IPS DF 4.7 (cell line): ENCODE data around the gene IL17RA.
"Not testable (repeated sequence)": the region's sequence is repeated elsewhere in the genome, so short reads cannot be mapped to it uniquely, and the experiment has no call there.

Source experiments
- DNase-seq: peaks from one replicate; pipeline ENCODE4 v3.0.0-alpha.2; 2013; ENCODE audit warnings: low spot score; ENCODE audit errors: extremely low read depth

Gene IL17RA

DNA sequence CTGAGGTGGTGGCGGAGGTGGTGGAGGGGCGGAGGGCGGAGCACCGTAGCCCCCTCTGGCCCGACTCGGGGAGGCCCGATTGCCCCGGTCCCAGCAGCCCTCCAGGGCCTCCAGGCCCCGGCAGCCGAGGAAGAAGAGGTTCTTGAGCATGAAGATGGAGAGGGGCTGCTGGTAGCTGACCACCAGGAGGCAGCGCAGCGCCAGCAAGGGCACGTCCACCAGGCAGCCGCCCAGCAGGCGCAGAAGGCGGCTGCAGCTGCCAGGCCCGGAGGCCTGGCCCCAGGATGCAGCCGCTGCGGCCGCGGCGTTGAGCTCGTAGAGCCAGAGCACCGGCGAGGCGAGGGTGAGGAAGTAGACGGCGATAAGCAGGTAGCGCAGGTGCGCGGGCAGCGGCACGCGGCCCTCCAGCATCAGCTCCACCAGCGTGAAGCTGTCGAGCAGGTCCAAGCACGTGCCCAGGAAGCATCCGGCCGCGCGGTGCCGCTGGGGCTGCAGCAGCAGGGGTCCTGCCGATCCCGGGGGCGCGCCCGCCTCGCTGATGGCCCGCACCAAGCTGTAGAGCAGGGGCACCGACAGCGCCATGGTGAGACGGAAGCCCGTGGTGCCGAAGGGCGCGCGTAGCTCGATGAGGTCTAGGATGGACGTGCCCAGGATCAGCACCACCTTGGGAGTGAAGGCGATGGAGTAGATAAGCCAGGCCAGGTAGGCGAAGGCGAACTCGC, 34.8 kb downstream of the IL17RA start:
- no peak for DNase-seq

DNA sequence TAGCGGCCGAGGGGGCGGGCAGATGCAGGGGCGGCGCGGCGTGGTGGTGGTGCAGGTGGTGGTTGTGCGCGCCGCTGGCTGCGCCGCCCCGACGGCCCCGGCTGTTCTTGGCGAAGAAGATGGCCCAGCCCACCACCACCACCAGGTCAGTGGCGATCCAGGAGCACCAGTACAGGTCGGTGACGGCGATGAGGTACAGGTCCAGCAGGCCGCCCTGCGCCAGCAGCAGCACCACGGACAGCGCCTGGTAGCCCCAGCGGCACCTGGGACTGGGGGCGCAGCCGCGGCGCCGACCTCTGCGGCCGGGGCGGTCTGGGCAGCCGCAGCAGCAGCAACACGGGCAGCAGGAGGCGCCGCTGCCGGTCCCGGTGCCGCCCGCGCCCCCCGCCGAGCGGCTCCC, 35.5 kb downstream of the IL17RA start:
- no peak for DNase-seq

DNA sequence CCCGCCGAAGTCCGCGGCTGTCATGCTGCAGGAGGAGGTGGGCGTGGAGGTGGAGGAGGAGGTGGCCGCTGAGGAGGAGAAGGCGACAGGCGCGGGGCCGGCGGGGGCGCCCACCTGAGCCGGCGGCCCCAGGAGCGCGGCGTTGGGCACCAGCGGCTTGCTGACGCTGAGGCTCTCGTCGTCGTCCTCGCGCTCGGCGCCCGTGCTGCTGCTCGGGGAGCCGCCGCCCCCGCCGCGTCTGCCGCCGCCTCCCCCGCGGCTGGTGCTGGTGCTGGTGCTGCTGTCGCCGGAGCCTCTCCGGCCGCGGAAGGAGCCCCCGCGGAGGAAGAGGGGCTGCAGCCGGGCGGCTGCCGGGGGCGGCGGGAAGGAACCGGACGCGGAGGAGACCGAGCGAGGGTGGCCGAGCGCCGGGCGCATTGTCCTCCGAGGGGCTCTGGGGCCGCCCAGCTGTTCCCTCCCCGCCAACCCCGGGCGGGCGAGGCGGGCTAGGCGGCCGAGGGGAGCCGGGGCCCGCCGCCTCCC, 36.0 kb downstream of the IL17RA start:
- DNase-seq = no peak

DNA sequence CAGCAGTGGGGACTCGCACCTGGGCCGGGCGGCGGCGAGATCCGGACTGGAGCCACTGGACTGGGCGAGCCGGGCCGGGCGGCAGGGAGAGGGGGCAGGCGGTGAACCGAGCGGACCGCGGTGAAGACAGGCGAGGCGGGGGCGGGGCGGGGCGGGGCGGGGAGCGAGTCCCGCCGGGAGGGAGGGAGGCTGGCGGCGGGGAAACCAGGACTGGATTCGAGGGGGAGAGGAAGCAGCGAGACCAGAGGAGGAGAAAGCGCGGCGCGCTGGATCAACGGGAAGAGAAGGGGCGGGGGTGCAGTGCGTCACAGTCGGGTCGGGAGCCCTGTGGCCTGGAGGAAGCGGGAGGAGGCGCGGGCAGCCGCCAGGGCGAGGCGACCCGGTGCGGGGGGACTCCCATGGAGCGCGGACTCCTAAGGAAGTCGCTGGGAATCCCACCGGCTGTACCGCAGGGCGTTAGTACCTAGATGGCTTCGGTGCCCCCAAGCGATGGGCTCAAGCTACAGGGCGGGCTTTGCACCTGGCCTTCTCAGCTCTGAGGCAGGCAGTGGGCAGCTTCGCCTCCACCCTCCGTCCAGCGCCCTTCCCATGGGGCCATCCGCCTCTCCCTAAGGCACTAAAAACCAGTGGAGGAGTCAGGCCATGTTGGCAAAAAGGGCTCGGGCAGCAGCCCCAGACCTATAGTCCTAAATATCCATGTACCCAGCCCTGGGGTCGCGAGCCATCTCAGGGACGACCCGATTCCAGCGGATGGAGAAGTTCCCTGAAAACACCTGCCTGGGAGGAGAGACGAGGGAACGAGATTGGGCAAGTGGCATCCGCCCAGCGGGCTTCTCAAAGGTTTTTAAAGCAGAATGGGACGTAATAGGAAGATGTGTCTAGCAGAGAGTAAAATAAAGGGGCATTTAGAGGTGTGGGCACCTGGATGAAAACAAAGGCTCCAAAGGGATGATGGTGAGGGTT, 36.7 kb downstream of the IL17RA start, which contains the start of gene TMEM121B:
TSS of gene TMEM121B (minus strand) at position 128 of the 963 bp plus-strand sequence. CDS start 233 bp downstream, outside the sequence.
- peak; percentile 82 for DNase-seq

DNA sequence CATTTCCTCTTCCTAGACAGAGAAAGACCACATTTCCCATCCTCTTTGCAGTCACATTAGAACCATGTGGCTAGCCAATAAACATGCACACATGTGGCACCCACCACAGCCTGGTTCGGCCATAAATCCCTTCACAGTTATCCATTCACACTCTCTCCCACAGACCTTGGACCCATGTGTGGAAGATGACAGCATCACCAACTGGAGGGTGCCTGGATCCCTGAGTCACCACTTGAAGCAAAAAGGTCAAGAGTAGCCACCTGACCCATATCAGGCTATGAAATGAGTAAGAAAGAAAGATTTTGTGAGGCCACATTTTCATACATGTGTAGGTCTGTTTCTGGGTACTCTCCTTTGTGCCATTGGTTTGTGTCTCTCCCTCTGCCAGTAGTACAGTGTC, 45.4 kb downstream of the IL17RA start:
- no peak for DNase-seq

DNA sequence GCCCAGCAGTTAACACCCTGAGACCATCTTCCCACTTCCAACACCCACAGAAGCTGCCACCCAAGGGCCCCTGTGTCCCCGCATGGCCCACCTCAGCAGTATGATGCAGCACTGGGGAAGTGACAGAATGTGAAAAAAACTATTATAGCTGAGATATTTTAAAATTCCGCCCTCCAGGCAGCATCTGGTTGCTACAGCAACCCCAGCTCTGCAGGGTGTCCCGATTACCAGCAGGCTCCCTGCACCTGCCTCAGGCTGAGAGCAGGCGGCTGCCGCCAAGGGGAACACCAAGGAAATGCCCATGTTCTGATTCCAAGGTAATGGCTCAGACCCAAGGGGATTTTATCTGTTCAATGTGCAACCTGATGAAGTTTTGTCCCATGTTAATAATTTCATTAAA, 46.9 kb downstream of the IL17RA start:
- DNase-seq = no peak

DNA sequence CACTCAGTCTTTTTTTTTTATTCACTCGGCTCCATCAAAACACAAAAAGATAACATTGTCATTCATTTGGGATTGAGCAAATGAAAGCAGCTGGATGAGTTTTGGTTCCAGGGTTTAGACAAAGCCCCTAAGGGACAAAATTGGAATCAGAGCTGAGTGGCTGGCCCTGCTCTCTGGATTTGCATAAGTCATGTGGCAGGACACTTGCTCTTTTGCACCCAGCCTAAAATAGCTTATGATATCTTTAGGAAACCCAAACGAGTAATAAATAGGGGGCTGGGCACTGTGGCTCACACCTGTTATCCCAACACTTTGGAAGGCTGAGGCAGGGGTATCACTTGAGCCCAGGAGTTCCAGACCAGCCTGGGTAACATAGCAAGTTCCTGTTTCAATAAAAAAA, 47.3 kb downstream of the IL17RA start:
- no peak for DNase-seq

DNA sequence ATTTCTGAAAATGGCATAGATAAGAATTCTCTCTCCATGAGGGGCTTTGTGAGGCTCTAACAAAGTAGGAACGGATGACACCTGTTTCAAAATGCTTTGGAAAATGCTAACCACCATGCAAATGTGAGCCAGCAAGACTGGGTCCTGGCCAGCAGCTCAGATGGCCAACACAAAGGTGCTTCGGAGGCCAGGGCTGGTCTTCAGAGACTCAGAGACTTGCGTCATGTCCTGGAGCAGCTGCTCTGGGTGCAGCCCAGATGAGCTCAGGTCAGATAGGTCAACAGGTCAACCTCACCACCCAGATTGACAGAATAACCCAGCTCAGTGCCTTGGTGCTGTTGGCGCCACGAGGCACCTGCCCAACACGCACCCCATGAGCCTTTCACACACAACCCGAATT, 48.3 kb downstream of the IL17RA start:
- no peak for DNase-seq

DNA sequence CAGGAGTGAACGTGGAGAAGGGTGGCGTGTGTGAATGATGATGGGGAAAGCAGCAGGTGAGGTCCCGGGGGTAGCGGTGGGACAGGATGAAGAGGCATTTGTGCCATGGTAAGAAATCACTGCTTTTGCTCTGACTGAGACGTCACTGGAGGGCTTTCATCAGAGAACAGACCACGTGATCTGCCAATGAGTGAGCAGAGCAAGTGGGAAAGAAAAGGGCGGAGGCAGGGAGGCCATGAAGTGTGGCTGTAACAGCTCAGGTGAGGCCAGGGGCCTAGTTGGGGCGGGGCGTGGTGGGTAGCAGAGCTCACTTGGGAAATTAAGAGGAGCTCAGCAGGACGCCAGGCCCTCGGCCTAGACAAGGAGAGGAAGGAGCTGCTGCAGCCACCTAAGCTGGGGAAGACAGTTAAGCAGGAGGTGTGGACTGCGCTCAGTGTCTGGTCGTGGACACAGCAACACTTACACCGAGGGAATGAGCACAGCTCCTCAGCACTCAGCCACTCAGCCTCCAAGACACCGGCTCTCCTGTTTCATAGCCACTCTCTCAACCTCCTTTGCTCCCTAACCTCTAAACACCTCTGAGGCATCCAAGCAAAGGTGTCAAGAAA, 50.5 kb downstream of the IL17RA start:
- DNase-seq = no peak

DNA sequence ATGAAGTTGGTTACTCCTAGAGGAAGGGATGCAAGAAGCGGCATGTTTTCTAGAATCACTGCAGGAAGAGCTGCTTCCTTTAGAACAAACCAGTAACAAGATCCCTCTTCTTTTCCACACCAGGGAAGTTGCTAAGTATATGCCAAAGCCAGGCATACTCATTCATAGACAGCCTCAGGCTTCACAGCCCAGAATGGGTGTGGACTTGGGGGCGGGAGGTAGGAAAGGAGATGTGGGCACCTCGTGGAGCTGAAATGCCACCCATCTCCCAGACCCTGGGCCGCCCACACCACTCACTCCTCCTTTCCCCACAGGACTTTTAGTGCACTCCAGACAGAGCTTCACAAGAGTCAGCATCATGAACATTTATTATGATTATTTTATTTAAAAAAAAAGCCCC, 52.4 kb downstream of the IL17RA start:
- no peak for DNase-seq

DNA sequence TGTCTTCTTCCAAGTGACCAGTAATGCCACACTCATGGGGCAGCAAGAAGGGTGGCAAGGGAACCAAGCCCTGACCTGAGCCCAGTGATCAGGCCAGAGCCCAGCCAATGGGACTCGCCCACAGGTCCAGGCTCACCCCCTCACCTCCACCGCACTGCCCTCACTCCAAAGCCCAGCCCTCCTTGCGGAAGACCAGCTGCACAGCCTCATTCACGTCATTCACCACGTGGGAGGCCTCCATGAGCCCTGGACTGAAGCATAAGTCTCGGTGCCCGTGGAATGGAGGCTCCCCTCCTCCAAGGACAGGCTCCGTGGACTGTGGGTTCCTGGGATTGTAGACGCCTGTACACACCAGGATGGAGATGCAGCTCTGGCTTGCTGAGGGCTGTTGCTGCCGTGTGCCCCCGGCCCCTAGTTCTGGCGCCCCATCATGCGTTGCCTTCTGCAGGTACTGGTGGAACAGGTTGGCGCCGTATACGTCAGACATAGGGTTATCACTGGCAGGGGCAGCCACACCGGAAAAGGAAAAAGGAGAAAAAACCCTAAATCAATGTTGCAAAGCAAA, 53.1 kb downstream of the IL17RA start:
- no peak for DNase-seq

DNA sequence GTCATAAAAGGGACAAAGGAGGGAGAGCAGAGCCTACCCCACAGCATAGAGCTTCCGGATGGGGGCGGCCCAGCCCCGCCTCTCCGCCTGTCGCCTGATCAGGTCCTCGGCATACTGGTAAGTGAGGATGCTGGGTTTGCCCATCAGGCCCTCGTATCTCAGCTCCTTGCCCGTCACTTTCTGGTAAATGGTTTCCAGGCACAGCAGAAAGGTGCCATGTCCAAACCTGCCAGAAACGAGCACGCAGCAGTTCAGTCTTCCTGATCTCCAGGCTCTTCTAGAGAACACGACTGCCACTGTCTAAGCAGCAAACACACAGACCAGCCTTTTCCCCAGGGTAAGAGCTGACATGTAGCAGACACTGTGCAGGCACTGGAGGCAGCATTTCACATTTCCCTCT, 53.7 kb downstream of the IL17RA start:
- DNase-seq = no peak

DNA sequence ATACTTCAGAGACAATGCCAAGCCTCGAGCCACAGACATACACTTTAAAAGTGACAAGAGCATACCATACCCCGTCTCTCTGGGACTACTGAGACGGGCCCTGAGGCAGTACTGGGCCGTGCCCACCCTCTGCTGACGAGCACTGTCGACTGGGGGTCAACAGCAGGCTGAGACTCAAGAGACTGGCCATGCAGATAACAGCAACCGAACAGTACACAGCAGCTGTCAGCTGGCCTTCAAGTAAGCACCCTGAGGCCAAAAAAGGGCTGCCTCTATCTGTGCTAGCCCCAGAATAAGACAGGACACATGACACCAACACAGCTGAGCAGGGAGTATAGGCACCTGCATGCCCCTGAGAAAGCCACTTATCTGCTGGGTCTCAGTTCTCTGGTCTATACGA, 55.2 kb downstream of the IL17RA start:
- no peak for DNase-seq

DNA sequence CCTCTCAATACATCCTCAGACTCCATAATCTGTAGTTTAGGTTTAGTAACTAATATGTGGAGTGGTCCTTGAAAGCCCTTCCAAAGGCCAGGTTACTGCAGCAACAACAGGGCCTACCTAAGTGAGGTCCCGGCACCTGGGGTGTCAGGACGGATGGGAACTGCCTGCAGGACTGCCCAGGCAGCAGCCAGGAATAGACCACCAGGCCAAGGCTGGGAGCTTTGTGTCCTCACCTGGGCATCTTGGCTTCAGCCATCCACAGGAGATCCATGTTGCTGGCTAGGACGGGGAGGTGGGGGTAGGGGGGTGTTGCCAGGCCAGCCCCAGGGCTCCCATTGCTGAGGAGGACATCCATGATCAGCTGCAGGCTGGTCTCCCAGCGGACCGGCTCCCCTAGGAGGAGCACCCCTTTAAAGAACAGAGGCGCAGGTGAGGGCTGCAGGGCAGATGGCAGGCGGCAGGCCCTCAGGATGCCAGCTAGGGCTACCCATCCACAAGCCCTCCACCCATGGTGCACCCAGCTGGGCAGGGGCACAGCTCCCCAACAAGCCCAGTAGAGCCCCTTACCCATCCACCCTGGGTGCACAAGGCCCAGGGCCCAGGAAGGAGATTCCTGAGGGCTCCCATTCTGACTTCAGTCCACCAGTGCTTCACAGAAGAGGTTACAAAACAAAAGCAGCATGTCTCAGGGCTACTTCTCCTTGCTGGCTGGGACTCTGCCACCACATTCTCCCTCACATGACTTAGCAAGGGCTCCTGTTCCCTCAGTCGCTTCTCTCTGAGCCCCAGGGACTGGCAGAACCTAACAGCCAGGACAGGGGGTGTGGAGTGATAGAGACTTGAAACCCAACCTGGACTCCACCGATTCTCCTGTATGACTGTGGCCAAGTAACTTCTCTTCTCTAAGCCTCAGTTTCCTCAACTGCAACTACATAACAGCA, 56.3 kb downstream of the IL17RA start:
- no peak for DNase-seq

DNA sequence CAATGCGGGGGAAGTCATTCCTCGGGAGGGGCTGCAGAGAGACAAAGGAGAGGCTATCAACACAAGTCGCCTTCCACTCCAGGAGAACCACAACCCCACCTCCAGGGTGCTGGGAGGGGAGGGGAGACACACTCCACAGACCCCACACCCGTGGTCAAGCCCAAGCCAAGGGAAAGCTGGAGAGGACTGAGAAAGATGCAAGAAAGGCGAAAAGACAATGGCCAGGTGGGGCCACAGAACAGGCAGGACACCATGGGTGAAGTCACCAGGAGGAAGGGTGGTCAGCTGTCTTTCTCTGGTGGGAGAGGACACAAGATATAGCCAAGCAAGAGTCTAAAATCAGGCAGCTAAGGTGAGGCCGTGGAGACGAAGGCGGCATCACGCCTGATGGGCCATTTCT, 58.3 kb downstream of the IL17RA start:
- no peak for DNase-seq

DNA sequence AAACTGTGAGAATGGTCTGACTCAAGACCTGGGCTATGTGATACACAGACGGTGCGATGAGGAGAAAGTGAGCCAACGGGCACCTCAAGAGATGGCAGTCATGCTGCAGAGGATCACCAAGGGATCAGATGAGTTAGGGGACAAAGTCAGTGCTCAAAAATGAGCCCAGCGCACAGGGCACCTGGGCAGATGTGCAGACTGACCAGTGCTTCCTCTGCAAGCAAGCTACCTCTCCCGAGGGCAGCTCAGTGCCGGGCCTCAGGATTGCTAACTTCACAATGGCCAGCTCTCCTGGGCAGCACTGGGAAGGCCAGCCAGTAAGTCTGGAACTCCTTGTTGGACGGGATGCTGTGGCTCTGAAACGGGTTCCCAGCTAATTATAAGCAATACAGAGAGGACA, 59.0 kb downstream of the IL17RA start:
- DNase-seq = no peak

DNA sequence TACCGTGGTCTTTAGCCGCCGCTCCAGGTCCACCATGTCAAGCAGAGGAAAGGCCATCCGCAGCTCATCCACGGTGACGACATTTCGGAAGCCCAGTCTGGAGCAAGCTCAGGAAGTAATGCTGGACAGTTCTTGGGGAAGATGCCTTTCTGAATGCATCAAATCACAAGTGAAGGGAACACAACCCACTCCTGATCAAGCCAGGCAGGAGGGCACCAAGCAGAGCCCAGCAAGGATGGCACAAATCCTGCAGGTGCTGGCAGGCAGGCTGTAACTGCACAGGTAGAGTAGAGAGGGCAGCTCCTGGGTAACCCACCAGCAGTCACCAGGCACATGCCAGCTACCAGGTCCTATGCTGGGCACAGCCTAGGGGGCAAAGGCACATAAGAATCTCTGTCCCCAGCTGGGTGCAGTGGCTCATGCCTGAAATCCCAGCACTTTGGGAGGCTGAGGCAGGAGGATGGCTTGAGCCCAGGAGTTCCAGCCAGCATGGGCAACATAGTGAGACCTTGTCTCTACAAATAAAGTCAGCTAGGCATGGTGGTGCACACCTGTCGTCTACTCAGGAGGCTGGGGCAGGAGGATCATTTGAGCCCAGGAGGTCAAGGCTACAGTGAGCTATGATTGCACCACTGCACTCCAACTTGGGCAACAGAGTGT, 60.4 kb downstream of the IL17RA start:
- no peak for DNase-seq

DNA sequence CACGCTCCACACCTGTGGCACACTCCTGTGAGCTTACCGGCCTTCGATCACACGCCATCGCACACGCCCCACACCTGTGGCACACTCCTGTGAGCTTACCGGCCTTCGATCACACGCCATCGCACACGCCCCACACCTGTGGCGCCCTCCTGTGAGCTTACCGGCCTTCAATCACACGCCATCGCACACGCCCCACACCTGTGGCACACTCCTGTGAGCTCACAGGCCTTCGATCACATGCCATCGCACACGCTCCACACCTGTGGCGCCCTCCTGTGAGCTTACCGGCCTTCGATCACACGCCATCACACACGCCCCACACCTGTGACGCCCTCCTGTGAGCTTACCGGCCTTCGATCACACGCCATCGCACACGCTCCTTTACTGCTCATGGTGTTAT, 62.7 kb downstream of the IL17RA start:
- not testable (repeated sequence) for DNase-seq

DNA sequence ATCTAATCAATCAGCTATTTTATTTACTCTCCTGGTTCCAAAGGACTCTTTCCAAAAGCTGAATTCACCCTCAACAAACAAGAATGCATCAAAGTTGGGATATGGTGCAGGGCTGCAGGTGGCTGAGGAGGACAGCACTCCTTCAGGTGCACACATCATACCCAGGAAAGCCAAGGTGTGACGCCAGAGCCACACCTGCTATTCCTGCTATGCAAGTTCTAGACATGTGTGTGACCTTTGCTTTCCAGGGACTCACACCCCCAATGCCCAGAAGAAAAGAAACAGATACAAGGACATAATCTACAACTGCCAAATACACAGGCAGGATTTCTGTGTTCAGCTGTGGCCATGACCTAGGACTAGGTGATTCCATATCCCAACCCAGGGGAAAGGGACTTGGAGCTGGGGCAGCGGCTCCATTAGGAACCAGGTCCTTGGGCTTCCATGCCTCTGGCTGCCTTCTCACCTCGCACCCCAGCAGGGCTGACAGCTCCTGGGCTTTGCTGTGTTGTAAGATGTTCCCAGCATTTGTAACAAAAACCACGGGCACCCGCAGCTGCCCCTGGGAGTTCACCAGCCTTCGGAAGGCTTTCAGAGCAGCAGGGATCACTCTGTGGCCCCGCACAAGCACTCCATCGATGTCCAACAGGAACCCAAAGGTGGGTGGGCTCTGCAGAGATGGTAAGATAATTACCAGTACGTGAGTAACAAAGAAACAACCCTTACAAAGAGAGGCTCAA, 64.4 kb downstream of the IL17RA start:
- DNase-seq = no peak
